H1 (cell line): ENCODE results near the gene GP5.

ENCODE experiments used
- EZH2 ChIP-seq: fragments of 200-600 bp; sonication (generic); IDR thresholded peaks from 2 replicates; pipeline ENCODE4 v1.7.1; 2012; ENCODE audit warnings: low read depth, mild to moderate bottlenecking, moderate library complexity, low read length, inconsistent platforms; ENCODE audit not compliant: severe bottlenecking
- GABPA ChIP-seq: IDR thresholded peaks from 2 replicates; pipeline ENCODE4 v1.6.1; 2011; ENCODE audit warnings: mild to moderate bottlenecking, low read length, moderate library complexity, borderline replicate concordance; ENCODE audit not compliant: insufficient read depth
- POLR2A ChIP-seq, 2 experiments: IDR thresholded peaks; 1 replicate in 1 of 2; 2 replicates in 1 of 2; pipeline ENCODE4 v1.6.1; 2011; ENCODE audit warnings: low read depth in 2 of 2, low read length in 2 of 2, mild to moderate bottlenecking in 2 of 2; ENCODE audit errors: control extremely low read depth in 1 of 2
- TEAD4 ChIP-seq: IDR thresholded peaks from 2 replicates; pipeline ENCODE4 v1.6.1; 2012; ENCODE audit warnings: low read depth, low read length, inconsistent platforms, mixed read lengths
- TF ChIP-seq, protein P1 (sequence below): fragments of 300-600 bp; sonication (generic); IDR thresholded peaks from 2 replicates; pipeline ENCODE4 v1.7.1; 2012; ENCODE audit warnings: low read length, moderate library complexity, mild to moderate bottlenecking, inconsistent platforms; ENCODE audit not compliant: insufficient replicate concordance
- TF ChIP-seq, protein P2 (sequence below), 3 experiments: IDR thresholded peaks; 1 replicate in 2 of 3; 2 replicates in 1 of 3; pipeline versions ENCODE4 v1.5.1 to v1.6.1; 2011; ENCODE audit warnings: low read length in 3 of 3, mild to moderate bottlenecking in 3 of 3, inconsistent platforms in 2 of 3, low read depth in 1 of 3, moderate library complexity in 1 of 3; ENCODE audit not compliant: insufficient read depth in 1 of 3; ENCODE audit errors: control extremely low read depth in 1 of 3

DNA sequence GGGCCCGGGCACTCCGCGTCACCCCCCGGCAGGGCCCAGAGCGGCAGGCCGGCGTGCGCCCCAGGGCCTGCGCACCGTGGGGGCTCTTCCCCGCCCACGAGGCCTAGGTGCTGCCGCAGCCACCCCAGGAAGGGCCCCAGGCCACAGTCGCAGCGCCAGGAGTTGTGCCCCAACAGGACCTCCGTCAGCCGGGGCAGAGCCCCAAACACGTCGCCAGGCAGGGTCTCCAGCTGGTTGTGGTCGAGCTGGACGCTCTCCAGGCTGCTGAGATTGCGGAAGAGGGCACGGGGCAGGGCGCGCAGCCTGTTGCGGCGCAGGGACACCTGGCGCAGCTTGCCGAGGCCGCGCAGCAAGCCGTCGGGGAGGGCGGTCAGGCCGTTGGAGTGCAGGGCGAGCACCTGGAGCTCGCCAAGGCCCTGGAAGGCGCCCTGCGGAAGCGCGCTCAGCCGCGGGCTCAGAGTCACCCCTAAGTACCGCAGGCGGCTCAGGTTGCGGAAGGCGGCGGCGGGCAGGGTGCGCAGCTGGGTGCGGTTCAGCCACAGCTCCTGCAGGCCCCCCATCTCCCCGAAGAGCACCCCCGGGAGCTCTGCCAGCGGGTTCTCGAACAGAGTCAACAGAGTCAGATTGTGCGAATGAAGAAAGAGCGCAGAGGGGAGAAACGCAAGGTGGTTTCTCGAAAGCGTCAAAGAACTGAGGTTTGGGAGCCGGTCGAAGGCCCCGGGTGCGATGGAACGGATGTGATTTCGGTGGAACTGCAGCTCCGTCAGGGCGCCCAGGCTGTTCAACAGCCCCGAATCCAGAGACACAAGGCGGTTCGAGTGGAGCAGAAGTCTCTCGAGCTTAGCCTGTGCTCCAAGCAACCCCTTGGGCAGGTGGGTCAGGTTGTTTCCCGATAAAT is 2.0 kb downstream of the GP5 start:
- TF ChIP-seq, protein P1, sequence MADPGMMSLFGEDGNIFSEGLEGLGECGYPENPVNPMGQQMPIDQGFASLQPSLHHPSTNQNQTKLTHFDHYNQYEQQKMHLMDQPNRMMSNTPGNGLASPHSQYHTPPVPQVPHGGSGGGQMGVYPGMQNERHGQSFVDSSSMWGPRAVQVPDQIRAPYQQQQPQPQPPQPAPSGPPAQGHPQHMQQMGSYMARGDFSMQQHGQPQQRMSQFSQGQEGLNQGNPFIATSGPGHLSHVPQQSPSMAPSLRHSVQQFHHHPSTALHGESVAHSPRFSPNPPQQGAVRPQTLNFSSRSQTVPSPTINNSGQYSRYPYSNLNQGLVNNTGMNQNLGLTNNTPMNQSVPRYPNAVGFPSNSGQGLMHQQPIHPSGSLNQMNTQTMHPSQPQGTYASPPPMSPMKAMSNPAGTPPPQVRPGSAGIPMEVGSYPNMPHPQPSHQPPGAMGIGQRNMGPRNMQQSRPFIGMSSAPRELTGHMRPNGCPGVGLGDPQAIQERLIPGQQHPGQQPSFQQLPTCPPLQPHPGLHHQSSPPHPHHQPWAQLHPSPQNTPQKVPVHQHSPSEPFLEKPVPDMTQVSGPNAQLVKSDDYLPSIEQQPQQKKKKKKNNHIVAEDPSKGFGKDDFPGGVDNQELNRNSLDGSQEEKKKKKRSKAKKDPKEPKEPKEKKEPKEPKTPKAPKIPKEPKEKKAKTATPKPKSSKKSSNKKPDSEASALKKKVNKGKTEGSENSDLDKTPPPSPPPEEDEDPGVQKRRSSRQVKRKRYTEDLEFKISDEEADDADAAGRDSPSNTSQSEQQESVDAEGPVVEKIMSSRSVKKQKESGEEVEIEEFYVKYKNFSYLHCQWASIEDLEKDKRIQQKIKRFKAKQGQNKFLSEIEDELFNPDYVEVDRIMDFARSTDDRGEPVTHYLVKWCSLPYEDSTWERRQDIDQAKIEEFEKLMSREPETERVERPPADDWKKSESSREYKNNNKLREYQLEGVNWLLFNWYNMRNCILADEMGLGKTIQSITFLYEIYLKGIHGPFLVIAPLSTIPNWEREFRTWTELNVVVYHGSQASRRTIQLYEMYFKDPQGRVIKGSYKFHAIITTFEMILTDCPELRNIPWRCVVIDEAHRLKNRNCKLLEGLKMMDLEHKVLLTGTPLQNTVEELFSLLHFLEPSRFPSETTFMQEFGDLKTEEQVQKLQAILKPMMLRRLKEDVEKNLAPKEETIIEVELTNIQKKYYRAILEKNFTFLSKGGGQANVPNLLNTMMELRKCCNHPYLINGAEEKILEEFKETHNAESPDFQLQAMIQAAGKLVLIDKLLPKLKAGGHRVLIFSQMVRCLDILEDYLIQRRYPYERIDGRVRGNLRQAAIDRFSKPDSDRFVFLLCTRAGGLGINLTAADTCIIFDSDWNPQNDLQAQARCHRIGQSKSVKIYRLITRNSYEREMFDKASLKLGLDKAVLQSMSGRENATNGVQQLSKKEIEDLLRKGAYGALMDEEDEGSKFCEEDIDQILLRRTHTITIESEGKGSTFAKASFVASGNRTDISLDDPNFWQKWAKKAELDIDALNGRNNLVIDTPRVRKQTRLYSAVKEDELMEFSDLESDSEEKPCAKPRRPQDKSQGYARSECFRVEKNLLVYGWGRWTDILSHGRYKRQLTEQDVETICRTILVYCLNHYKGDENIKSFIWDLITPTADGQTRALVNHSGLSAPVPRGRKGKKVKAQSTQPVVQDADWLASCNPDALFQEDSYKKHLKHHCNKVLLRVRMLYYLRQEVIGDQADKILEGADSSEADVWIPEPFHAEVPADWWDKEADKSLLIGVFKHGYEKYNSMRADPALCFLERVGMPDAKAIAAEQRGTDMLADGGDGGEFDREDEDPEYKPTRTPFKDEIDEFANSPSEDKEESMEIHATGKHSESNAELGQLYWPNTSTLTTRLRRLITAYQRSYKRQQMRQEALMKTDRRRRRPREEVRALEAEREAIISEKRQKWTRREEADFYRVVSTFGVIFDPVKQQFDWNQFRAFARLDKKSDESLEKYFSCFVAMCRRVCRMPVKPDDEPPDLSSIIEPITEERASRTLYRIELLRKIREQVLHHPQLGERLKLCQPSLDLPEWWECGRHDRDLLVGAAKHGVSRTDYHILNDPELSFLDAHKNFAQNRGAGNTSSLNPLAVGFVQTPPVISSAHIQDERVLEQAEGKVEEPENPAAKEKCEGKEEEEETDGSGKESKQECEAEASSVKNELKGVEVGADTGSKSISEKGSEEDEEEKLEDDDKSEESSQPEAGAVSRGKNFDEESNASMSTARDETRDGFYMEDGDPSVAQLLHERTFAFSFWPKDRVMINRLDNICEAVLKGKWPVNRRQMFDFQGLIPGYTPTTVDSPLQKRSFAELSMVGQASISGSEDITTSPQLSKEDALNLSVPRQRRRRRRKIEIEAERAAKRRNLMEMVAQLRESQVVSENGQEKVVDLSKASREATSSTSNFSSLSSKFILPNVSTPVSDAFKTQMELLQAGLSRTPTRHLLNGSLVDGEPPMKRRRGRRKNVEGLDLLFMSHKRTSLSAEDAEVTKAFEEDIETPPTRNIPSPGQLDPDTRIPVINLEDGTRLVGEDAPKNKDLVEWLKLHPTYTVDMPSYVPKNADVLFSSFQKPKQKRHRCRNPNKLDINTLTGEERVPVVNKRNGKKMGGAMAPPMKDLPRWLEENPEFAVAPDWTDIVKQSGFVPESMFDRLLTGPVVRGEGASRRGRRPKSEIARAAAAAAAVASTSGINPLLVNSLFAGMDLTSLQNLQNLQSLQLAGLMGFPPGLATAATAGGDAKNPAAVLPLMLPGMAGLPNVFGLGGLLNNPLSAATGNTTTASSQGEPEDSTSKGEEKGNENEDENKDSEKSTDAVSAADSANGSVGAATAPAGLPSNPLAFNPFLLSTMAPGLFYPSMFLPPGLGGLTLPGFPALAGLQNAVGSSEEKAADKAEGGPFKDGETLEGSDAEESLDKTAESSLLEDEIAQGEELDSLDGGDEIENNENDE = no peak
- TF ChIP-seq TEAD4 = no peak
- TF ChIP-seq, protein P2, sequence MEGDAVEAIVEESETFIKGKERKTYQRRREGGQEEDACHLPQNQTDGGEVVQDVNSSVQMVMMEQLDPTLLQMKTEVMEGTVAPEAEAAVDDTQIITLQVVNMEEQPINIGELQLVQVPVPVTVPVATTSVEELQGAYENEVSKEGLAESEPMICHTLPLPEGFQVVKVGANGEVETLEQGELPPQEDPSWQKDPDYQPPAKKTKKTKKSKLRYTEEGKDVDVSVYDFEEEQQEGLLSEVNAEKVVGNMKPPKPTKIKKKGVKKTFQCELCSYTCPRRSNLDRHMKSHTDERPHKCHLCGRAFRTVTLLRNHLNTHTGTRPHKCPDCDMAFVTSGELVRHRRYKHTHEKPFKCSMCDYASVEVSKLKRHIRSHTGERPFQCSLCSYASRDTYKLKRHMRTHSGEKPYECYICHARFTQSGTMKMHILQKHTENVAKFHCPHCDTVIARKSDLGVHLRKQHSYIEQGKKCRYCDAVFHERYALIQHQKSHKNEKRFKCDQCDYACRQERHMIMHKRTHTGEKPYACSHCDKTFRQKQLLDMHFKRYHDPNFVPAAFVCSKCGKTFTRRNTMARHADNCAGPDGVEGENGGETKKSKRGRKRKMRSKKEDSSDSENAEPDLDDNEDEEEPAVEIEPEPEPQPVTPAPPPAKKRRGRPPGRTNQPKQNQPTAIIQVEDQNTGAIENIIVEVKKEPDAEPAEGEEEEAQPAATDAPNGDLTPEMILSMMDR (IDR thresholded peaks at IDR 0.05; ENCODE audit: control extremely low read depth in 1 of 3, insufficient read depth in 1 of 3, low read depth in 1 of 3, low read length in 3 of 3) = no peak
- TF ChIP-seq EZH2 = peak; percentile 83
- no peak for TF ChIP-seq GABPA
- no peak for TF ChIP-seq POLR2A (IDR thresholded peaks at IDR 0.05; ENCODE audit: control extremely low read depth in 1 of 2, low read depth in 2 of 2, low read length in 2 of 2)
